Testis (tissue), 5 donors: ENCODE results near the gene HES4. TPM values are rescaled to one million over a fixed set of nuclear protein-coding genes. Genes with fewer than 3 reads are reported as not detected.

Experiments
- DNase-seq: peaks from one replicate; pipeline ENCODE4 v3.0.0-alpha.2; 2019
- H3K27ac ChIP-seq, 2 donors: fragments of 200-600 bp; sonication (generic); one replicate each; pipeline ENCODE4 v1.5.1; 2019
- H3K27me3 ChIP-seq: fragments of 200-600 bp; sonication (generic); one replicate; pipeline ENCODE4 v1.5.1; 2019
- H3K36me3 ChIP-seq: fragments of 200-600 bp; sonication (generic); one replicate; pipeline ENCODE4 v1.5.1; 2017; ENCODE audit warnings: low read depth; ENCODE audit errors: missing control alignments
- H3K4me1 ChIP-seq: fragments of 200-600 bp; sonication (generic); one replicate; pipeline ENCODE4 v1.5.1; 2019
- H3K4me3 ChIP-seq, 2 donors: fragments of 200-600 bp; sonication (generic); one replicate each; pipeline ENCODE4 v1.5.1; 2017 to 2019
- H3K9me3 ChIP-seq: fragments of 200-600 bp; sonication (generic); one replicate; pipeline ENCODE4 v1.5.1; 2017
- CTCF ChIP-seq, 3 experiments: fragments of 450-650 bp in 2 of 3; fragments of 200-600 bp in 1 of 3; sonication (generic) in 1 of 3; IDR thresholded peaks; one replicate each; pipeline ENCODE4 v1.5.1; 2016 to 2019; ENCODE audit warnings: antibody characterized with exemption in 3 of 3, mild to moderate bottlenecking in 2 of 3, moderate library complexity in 1 of 3
- POLR2A ChIP-seq: fragments of 450-650 bp; IDR thresholded peaks from one replicate; pipeline ENCODE4 v1.6.1; 2017; ENCODE audit warnings: antibody characterized with exemption, mild to moderate bottlenecking, moderate library complexity
- WGBS, 2 donors: methylation state at CpG; one replicate each; pipeline ENCODE4 v1.1.5; 2018; 5-methylcytosine and 5-hydroxymethylcytosine counted together
- intact Hi-C: fragments of 100-400 bp; cut with DNase I; formaldehyde crosslinking; loops from one replicate; pipeline ENCODE4 v1.15.1; 2023; ENCODE audit warnings: low total_unique reads
- long read RNA-seq, 2 donors: transcript quantifications; one replicate each; lab custom pipeline, GENCODE V29; 2026
- polyA plus RNA-seq: library from polyadenylated mRNA; stranded (reverse); fragments of 350-450 nt; fragmentation: Illumina TruSeq; extraction: RNeasy Lipid Tissue Mini Kit (QIAGEN cat#74804); gene quantifications from one replicate; pipeline ENCODE4 v1.2.3, GENCODE V29; 2014; ENCODE audit warnings: low read depth, low replicate concordance; ENCODE audit not compliant: insufficient read depth
- total RNA-seq, 2 donors: library from RNA; depleted of rRNA; stranded (reverse); fragments of >200 nt; gene quantifications; one replicate each; pipeline ENCODE4 v1.2.3, GENCODE V29; 2016

Gene HES4, protein sequence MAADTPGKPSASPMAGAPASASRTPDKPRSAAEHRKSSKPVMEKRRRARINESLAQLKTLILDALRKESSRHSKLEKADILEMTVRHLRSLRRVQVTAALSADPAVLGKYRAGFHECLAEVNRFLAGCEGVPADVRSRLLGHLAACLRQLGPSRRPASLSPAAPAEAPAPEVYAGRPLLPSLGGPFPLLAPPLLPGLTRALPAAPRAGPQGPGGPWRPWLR
- 10 to 100 TPM; 26.4 to 27.5 TPM for total RNA-seq
- polyA plus RNA-seq, result 2.3 TPM
- long read RNA-seq, donor 1, transcript HES4-203 (2 exons, 1,038 nt), result major isoform, 6 of 14 reads
- long read RNA-seq, donor 1, transcript HES4-201 (4 exons, 899 nt), result minor isoform, 5 of 14 reads
- long read RNA-seq, donor 1, partial matches to known transcripts, result 0 of 14 reads
- long read RNA-seq, donor 1, other reads (novel, unspliced or antisense), result 0 of 14 reads
- long read RNA-seq, donor 2, transcript HES4-203 (2 exons, 1,038 nt), result major isoform, 6 of 15 reads
- long read RNA-seq, donor 2, partial matches to known transcripts, result 0 of 15 reads
- long read RNA-seq, donor 2, other reads (novel, unspliced or antisense), result 0 of 15 reads

DNA sequence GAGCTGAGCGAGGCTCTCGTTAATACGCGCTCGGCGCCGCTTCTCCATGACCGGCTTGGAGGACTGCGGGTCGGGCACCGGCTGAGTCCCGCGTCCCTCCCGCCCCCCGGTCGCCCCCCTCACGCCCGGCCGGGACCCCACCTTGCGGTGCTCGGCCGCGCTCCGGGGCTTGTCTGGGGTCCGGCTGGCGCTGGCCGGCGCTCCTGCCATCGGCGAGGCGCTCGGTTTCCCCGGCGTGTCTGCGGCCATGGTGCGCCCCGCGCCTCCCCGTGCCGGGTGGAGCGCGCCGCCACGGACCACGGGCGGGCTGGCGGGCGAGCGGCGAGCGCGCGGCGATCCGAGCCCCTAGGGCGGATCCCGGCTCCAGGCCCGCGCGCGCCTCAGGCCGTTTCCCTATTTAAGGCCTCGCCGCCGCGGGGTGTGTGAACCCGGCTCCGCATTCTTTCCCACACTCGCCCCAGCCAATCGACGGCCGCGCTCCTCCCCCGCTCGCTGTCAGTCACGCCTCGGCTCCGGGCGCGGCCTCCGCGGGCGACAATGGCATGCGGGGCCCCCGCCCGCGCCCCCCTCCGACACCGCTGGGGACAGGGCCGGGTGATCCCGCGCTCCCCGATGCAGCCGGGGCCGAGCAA lies at the start of gene HES4:
TSS of gene HES4 (minus strand) at position 373 of the 632 bp plus-strand sequence. CDS start at position 249, 124 bp downstream.
- TF ChIP-seq POLR2A, result no peak
- no peak for TF ChIP-seq CTCF (IDR thresholded peaks at IDR 0.05)
- Histone ChIP-seq H3K9me3 (no peaks in the 10 kb centered on the region), H3K4me3 (peak within 1 kb of the TSS; percentile 56 to 64), H3K36me3 (no peaks in the 10 kb centered on the region), H3K27ac (peak within 1 kb of the TSS; percentile 87 to 89), H3K4me1 (peaks cover 12% of the 10 kb centered on the region), H3K27me3 (no peaks in the 10 kb centered on the region)
- 0 to 3% methylated on average over 6 to 87 of the region's 95 CpGs for WGBS, 2 donors
- intact Hi-C loops, result loop anchor here (10.0 kb wide), 1 partner anchor 65 kb away; no protein-coding TSS in a partner anchor
- DNase-seq, result peak; percentile 90

DNA sequence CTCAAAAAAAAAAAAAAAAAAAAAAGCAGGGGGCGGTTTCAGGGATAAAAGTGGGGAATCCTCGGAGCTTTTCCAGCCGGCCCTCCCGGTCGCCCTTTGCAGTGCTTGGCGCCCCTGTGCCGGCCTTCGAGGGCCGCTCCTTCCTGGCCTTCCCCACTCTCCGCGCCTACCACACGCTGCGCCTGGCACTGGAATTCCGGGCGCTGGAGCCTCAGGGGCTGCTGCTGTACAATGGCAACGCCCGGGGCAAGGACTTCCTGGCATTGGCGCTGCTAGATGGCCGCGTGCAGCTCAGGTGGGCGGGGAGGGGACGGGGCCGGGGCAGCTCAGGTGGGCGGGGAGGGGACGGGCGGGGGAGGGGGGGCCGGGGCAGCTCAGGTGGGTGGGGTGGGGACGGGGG lies 48.9 kb upstream of the HES4 start:
- Histone ChIP-seq H3K36me3 (no peaks in the 10 kb centered on the region), H3K27ac (no peak overlapping the region)
- WGBS, 2 donors, result 92 to 94% methylated on average over 17 to 27 of the region's 28 CpGs

GRCh38 chr1:1047963-1048362 lies 48.1 kb upstream of the HES4 start:
- WGBS, 2 donors, result 97% methylated on average over 7 to 23 of the region's 25 CpGs
- Histone ChIP-seq H3K27ac (no peak overlapping the region), H3K36me3 (no peaks in the 10 kb centered on the region), H3K27me3 (no peaks in the 10 kb centered on the region), H3K4me1 (no peaks in the 10 kb centered on the region), H3K4me3 (no peak overlapping the region), H3K9me3 (no peaks in the 10 kb centered on the region)
- DNase-seq, result no peak
- intact Hi-C loops, result no loop called here
- no peak for TF ChIP-seq POLR2A
- no peak for TF ChIP-seq CTCF (IDR thresholded peaks at IDR 0.05)

More for the DNA sequence above, 48.9 kb upstream of the HES4 start:
- Histone ChIP-seq H3K4me3 (no peak overlapping the region), H3K4me1 (no peaks in the 10 kb centered on the region), H3K27me3 (no peaks in the 10 kb centered on the region), H3K9me3 (no peaks in the 10 kb centered on the region)
- TF ChIP-seq POLR2A (no peak), CTCF (IDR thresholded peaks at IDR 0.05) (no peak)
- no peak for DNase-seq
- intact Hi-C loops, result no loop called here

DNA sequence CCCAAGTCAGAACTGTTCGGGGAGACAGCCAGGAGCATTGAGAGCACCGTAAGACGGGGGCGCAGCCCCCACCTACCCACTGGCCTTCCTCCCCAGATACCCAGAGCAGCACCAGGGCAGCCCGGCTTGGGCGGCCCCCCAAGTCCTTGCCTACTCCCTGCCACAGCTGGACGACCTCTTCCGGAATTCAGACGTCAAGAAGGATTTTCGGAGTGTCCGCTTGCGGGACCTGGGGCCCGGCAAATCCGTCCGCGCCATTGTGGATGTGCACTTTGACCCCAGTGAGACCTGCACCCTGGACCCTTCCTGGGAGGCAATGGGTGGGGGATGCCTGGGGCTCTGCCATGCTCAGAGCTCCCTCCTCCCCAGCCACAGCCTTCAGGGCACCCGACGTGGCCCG lies 47.5 kb upstream of the HES4 start:
- Histone ChIP-seq H3K9me3 (no peaks in the 10 kb centered on the region), H3K27me3 (no peaks in the 10 kb centered on the region), H3K4me1 (no peaks in the 10 kb centered on the region), H3K4me3 (no peak overlapping the region), H3K36me3 (no peaks in the 10 kb centered on the region), H3K27ac (no peak overlapping the region)
- intact Hi-C loops, result no loop called here
- 96 to 100% methylated on average over 10 to 19 of the region's 19 CpGs for WGBS, 2 donors
- DNase-seq, result no peak
- TF ChIP-seq CTCF (IDR thresholded peaks at IDR 0.05), result no peak
